HepG2 (cell line): ENCODE data around the gene KATNAL2. TPM values are rescaled to one million over a fixed set of nuclear protein-coding genes. Genes with fewer than 3 reads are reported as not detected.

Experiments used
- ATAC-seq: fragments of 200-7000 bp; cut with Tn5 transposase; 3 replicates; pipeline ENCODE4 v1.9.1; 2020; ENCODE audit warnings: mild to moderate bottlenecking, moderate library complexity
- BruUV-seq: library from RNA; stranded (reverse); fragments of 400-500 nt; replicated peaks from 2 replicates; lab custom pipeline; 2021; lab: Mats Ljungman, UMichigan
- CTCF ChIA-PET: fragments of 300-600 bp; formaldehyde crosslinking; extraction: SDS; loops from one replicate; lab custom pipeline; 2021; ENCODE audit warnings: low total read pairs, inconsistent platforms, low intra/inter-chr PET ratio; lab: Yijun Ruan, JAX
- POLR2A ChIA-PET: fragments of 350-600 bp; sonication (Branson Sonifier 250); formaldehyde crosslinking; loops from one replicate; lab custom pipeline; 2020; ENCODE audit warnings: antibody characterized with exemption, inconsistent platforms; lab: Yijun Ruan, JAX
- DNase-seq: peaks from one replicate; pipeline ENCODE4 v3.0.0-alpha.2; 2015; ENCODE audit warnings: low spot score
- FAIRE-seq: peaks from 3 replicates; lab custom pipeline; 2011; peaks lifted over from hg19 to GRCh38; lab: Jason Lieb, UNC
- H2AFZ ChIP-seq: one replicate; pipeline ENCODE4 v1.6.1; 2011; ENCODE audit warnings: low read length, inconsistent platforms
- H3K27ac ChIP-seq: fragments of 300-600 bp; 3 replicates; pipeline ENCODE4 v1.8.0; 2011; ENCODE audit warnings: mixed run types, mild to moderate bottlenecking, mixed read lengths, low read length, inconsistent platforms; ENCODE audit not compliant: insufficient read depth; ENCODE audit errors: extremely low read length
- H3K27me3 ChIP-seq, 2 experiments: fragments of 200-600 bp in 1 of 2; 2 replicates in 1 of 2; 3 replicates in 1 of 2; pipeline versions ENCODE4 v1.6.0 to v1.8.0; 2011; ENCODE audit warnings: low read length in 2 of 2, mild to moderate bottlenecking in 2 of 2, moderate library complexity in 2 of 2, inconsistent platforms in 1 of 2; ENCODE audit not compliant: insufficient read depth in 2 of 2, control insufficient read depth in 1 of 2
- H3K36me3 ChIP-seq, 2 experiments: fragments of 200-600 bp in 1 of 2; replicated peaks in 1 of 2; 2 replicates in 1 of 2; 3 replicates in 1 of 2; pipeline versions ENCODE4 v1.5.1 to v1.8.0; 2011; ENCODE audit warnings: low read length in 2 of 2, inconsistent platforms in 1 of 2; ENCODE audit not compliant: insufficient read depth in 2 of 2, control insufficient read depth in 1 of 2
- H3K4me1 ChIP-seq: 2 replicates; pipeline ENCODE4 v1.5.1; 2012; ENCODE audit warnings: low read length, inconsistent platforms; ENCODE audit not compliant: insufficient read depth
- H3K4me2 ChIP-seq: 2 replicates; pipeline ENCODE4 v1.6.0; 2011; ENCODE audit warnings: low read depth, low read length, inconsistent platforms
- H3K4me3 ChIP-seq, 3 experiments: fragments of 200-600 bp in 1 of 3; sonication (generic), shearing (Covaris generic) in 1 of 3; replicated peaks in 1 of 3; 2 replicates each; pipeline ENCODE4 v1.5.1; 2011 to 2016; ENCODE audit warnings: low read length in 3 of 3, inconsistent platforms in 2 of 3, low read depth in 2 of 3, mild to moderate bottlenecking in 2 of 3, control low read depth in 1 of 3, mixed read lengths in 1 of 3; ENCODE audit not compliant: insufficient read depth in 1 of 3
- H3K79me2 ChIP-seq: one replicate; pipeline ENCODE4 v1.6.1; 2011; ENCODE audit warnings: low read length, inconsistent platforms; ENCODE audit not compliant: insufficient read depth
- H3K9ac ChIP-seq: 2 replicates; pipeline ENCODE4 v1.6.0; 2011; ENCODE audit warnings: mild to moderate bottlenecking, low read depth, low read length, inconsistent platforms; ENCODE audit not compliant: insufficient read depth
- H3K9me3 ChIP-seq: 2 replicates; pipeline ENCODE4 v1.5.1; 2012; ENCODE audit warnings: mild to moderate bottlenecking, low read length
- H4K20me1 ChIP-seq: 2 replicates; pipeline ENCODE4 v1.6.0; 2011; ENCODE audit warnings: inconsistent platforms, mild to moderate bottlenecking, low read length, moderate library complexity; ENCODE audit not compliant: insufficient read depth
- IKZF4 ChIP-seq: sonication (generic); formaldehyde crosslinking; IDR thresholded peaks from 2 replicates; pipeline ENCODE4 v1.5.1; 2020; ENCODE audit warnings: borderline replicate concordance, mild to moderate bottlenecking, low read depth, missing genetic modification reagents; ENCODE audit errors: not compliant biosample characterization
- RFXAP ChIP-seq: sonication (generic); formaldehyde crosslinking; IDR thresholded peaks from 2 replicates; pipeline ENCODE4 v1.4.0; 2020; ENCODE audit warnings: missing genetic modification reagents, borderline replicate concordance
- ZNF331 ChIP-seq: sonication (generic); formaldehyde crosslinking; IDR thresholded peaks from 2 replicates; pipeline ENCODE4 v1.4.0; 2020; ENCODE audit warnings: missing genetic modification reagents
- ZZZ3 ChIP-seq: sonication (generic); formaldehyde crosslinking; IDR thresholded peaks from 2 replicates; pipeline ENCODE4 v1.4.0; 2020; ENCODE audit warnings: missing genetic modification reagents, mild to moderate bottlenecking, borderline replicate concordance
- WGBS: methylation state at CpG from one replicate; pipeline ENCODE4 v1.1.6; 2017; ENCODE audit warnings: low lambda C conversion rate; 5-methylcytosine and 5-hydroxymethylcytosine counted together
- in situ Hi-C: cut with HindIII; loops from 2 replicates; pipeline ENCODE4 v1.10.0; 2017; ENCODE audit warnings: low pct_unique_long_range_greater_than_20kb; ENCODE audit not compliant: extremely low pct_ligation_motif_present
- intact Hi-C: fragments of 100-400 bp; cut with micrococcal nuclease; formaldehyde crosslinking; loops from one replicate; pipeline ENCODE4 v1.10.0; 2022; ENCODE audit not compliant: unreplicated experiment
- polyA plus RNA-seq, 8 experiments: library from polyadenylated mRNA; depleted of rRNA in 3 of 8; stranded (reverse) in 7 of 8; unstranded in 1 of 8; fragments of >200 nt; fragmentation: Illumina TruSeq in 4 of 8; extraction: Trizol in 4 of 8; gene quantifications; 2 replicates each; pipeline versions ENCODE4 v1.2.1 to v1.2.3, GENCODE V29; 2011 to 2016; ENCODE audit warnings: low read depth in 4 of 8, missing spikeins in 1 of 8, mixed read lengths in 1 of 8; ENCODE audit not compliant: insufficient read depth in 1 of 8
- total RNA-seq, 5 experiments: library from RNA; depleted of rRNA; stranded (reverse); fragments of >200 nt; fragmentation: Illumina TruSeq; extraction: Trizol; gene quantifications; 2 replicates each; pipeline ENCODE4 v1.2.3, GENCODE V29; 2016; ENCODE audit warnings: low read depth in 1 of 5
- TF ChIP-seq, protein P1 (sequence below): sonication (generic); formaldehyde crosslinking; IDR thresholded peaks from 2 replicates; pipeline ENCODE4 v1.8.1; 2023; ENCODE audit warnings: missing genetic modification reagents, mild to moderate bottlenecking, borderline replicate concordance
- TF ChIP-seq, protein P2 (sequence below): sonication (generic); formaldehyde crosslinking; IDR thresholded peaks from 2 replicates; pipeline ENCODE4 v1.5.0; 2020; ENCODE audit warnings: missing genetic modification reagents

The KATNAL2 gene
- total and polyA plus RNA-seq, 2 of the 13 experiments (the other 11 are each of a cell fraction or from before 2014, with no cell fraction given): not detected

DNA sequence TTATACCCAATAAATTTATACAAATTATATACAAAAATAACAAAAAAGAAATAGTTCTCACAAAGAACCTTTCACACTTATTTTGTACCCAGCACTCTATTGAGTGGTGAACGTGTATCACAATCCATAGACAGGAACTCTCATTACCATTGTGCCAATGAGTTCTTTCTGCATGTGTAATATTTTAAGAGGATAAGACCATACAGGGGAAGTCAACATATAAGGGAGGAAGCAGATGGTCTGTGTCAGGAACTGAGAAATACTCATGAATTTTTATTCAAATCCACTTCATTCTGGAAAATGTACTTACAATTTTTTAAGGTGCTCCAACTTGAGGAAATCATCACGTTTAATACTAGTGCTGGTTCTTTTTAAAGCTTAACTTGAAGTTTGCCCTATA, 145.1 kb downstream of the KATNAL2 start (continued):
- TF ChIP-seq IKZF4 (CRISPR knock-in tag): no peak

DNA sequence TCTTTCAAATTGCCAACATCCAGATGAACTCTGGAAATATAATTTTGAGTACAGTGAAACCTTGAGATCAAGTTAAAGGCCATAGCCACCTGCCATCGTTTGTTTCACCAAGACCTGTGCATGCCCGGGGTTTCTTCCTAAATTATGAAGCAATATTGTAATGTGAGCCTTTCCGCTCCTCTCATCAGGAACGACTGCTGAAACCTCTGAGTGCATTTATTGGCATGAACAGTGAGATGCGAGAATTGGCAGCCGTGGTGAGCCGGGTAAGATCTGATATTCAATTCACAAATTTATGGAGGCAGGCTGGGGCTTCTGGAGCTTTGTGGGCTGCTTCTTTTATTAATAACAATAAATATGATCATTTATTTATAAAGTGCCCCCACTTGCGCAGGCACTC, 145.7 kb downstream of the KATNAL2 start:
- TF ChIP-seq, protein P1, sequence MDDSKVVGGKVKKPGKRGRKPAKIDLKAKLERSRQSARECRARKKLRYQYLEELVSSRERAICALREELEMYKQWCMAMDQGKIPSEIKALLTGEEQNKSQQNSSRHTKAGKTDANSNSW (CRISPR knock-in tag): no peak
- no peak for TF ChIP-seq RFXAP
- TF ChIP-seq, protein P2, sequence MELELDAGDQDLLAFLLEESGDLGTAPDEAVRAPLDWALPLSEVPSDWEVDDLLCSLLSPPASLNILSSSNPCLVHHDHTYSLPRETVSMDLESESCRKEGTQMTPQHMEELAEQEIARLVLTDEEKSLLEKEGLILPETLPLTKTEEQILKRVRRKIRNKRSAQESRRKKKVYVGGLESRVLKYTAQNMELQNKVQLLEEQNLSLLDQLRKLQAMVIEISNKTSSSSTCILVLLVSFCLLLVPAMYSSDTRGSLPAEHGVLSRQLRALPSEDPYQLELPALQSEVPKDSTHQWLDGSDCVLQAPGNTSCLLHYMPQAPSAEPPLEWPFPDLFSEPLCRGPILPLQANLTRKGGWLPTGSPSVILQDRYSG: no peak
- no peak overlapping the region for H3K4me3 ChIP-seq
- in situ Hi-C loops (no loop called here), intact Hi-C loops (no loop called here)
- WGBS: 27% methylated on average over 8 of the region's 8 CpGs
- no TSS peak for BruUV-seq
- ChIA-PET POLR2A (no interaction called here), CTCF (no interaction called here)
- no peaks in the 10 kb centered on the region for H4K20me1 ChIP-seq
- peaks cover 0 to 4% of the 10 kb centered on the region in 2 experiments; a peak in 1 of 5 replicates for H3K27me3 ChIP-seq
- H3K79me2 ChIP-seq: no peaks in the 10 kb centered on the region
- H3K27ac ChIP-seq: no peak overlapping the region
- H3K36me3 ChIP-seq: no peaks in the 10 kb centered on the region
- FAIRE-seq (no peak), DNase-seq (no peak), ATAC-seq (no peak)
- no peaks in the 10 kb centered on the region for H3K9me3 ChIP-seq
- no peak overlapping the region for H3K4me2 ChIP-seq
- no peaks in the 10 kb centered on the region for H3K4me1 ChIP-seq
- no peak overlapping the region for H2AFZ ChIP-seq
- H3K9ac ChIP-seq: no peak overlapping the region

DNA sequence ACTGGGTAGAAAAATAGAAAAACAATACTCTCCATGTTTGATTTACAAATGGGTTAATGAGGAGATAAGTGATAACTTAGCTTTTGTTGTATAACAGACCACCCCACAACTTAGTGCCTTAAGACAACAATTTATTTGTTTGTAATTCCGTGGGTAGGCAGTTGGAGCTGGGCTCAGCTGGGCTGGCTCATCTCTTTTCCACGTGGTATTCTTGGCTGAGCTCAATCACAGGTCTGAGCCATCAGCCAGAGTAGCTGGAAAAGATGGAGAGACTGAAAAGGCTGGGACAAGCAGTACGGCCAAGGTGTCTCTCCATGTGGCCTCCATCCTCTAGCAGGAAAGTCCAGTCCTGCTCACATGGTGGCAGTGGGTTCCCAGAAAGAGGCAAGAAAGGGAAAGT, 150.2 kb downstream of the KATNAL2 start:
- ChIA-PET CTCF (no interaction called here), POLR2A (no interaction called here)
- Histone ChIP-seq H3K4me1 (no peaks in the 10 kb centered on the region), H2AFZ (no peak overlapping the region), H3K36me3 (no peaks in the 10 kb centered on the region), H4K20me1 (no peaks in the 10 kb centered on the region), H3K79me2 (no peaks in the 10 kb centered on the region), H3K27ac (no peak overlapping the region), H3K4me2 (no peak overlapping the region), H3K27me3 (no peaks in the 10 kb centered on the region), H3K9me3 (no peaks in the 10 kb centered on the region), H3K4me3 (no peak overlapping the region), H3K9ac (no peak overlapping the region)
- FAIRE-seq: no peak
- TF ChIP-seq ZNF331 (peak; percentile 86), ZZZ3 (CRISPR knock-in tag) (no peak)
- intact Hi-C loops: no loop called here
- no peak for ATAC-seq
- no TSS peak for BruUV-seq
- in situ Hi-C loops: no loop called here
- DNase-seq: no peak
- WGBS: 36% methylated on average over 3 of the region's 3 CpGs
